C4-2B (cell line): Measurements from ENCODE around the gene DBNDD2.

Experiments
- H3K27ac ChIP-seq: fragments of 450-650 bp; 2 replicates; pipeline ENCODE4 v1.5.1; 2017
- CTCF ChIP-seq: fragments of 450-650 bp; conservative IDR thresholded peaks from 2 replicates; pipeline ENCODE4 v1.5.1; 2017; ENCODE audit warnings: mild to moderate bottlenecking
- ZFX ChIP-seq: fragments of 450-650 bp; IDR thresholded peaks from 2 replicates; pipeline ENCODE4 v1.6.1; 2017

Gene DBNDD2

GRCh38 chr20:45365444-45365970, 42.6 kb upstream of the DBNDD2 start:
- TF ChIP-seq CTCF (no peak), ZFX (no peak)
- H3K27ac ChIP-seq = no peak overlapping the region

GRCh38 chr20:45366192-45366591, 41.9 kb upstream of the DBNDD2 start:
- TF ChIP-seq ZFX = no peak
- TF ChIP-seq CTCF = no peak

GRCh38 chr20:45366631-45367030, 41.5 kb upstream of the DBNDD2 start:
- H3K27ac ChIP-seq = no peak overlapping the region
- no peak for TF ChIP-seq ZFX

More at GRCh38 chr20:45366192-45366591, 41.9 kb upstream of the DBNDD2 start:
- H3K27ac ChIP-seq = no peak overlapping the region

- TF ChIP-seq ZFX = no peak
- no peak for TF ChIP-seq CTCF
- H3K27ac ChIP-seq = no peak overlapping the region
Measured at GRCh38 chr20:45367126-45367525, 41.0 kb upstream of the DBNDD2 start.

GRCh38 chr20:45368221-45368980, 39.7 kb upstream of the DBNDD2 start:
- no peak for TF ChIP-seq CTCF
- TF ChIP-seq ZFX = no peak
- H3K27ac ChIP-seq = no peak overlapping the region

- no peak overlapping the region for H3K27ac ChIP-seq
- TF ChIP-seq ZFX (no peak), CTCF (no peak)
Measured at GRCh38 chr20:45370571-45371160, 37.4 kb upstream of the DBNDD2 start.

GRCh38 chr20:45372241-45372640, 35.8 kb upstream of the DBNDD2 start:
- no peak for TF ChIP-seq ZFX
- no peak for TF ChIP-seq CTCF

More at GRCh38 chr20:45372241-45372640, 35.8 kb upstream of the DBNDD2 start:
- H3K27ac ChIP-seq = no peak overlapping the region
